ENCODE measurements around the gene C11orf86. TPM values are rescaled to one million over a fixed set of nuclear protein-coding genes. Genes with fewer than 3 reads are reported as not detected.

Gene C11orf86
- total and polyA plus RNA-seq, 3 experiments from 2014 or later: not detected

- Mint-ChIP-seq H3K4me1 (peaks cover 3 to 6% (median 5%) of the 10 kb centered on the region in 3 donors), H3K36me3 (peaks cover 0 to 6% (median 3%) of the 10 kb centered on the region in 3 donors), H3K4me3 (no peak overlapping the region), H3K9me3 (peaks cover 0 to 12% (median 2%) of the 10 kb centered on the region in 5 donors), H3K27me3 (peaks cover 7 to 12% of the 10 kb centered on the region in 2 donors), H3K27ac (no peak overlapping the region)
- ChIA-PET POLR2A (no interaction called here), CTCF (no interaction called here)
- Histone ChIP-seq H3K9me3 (ENCODE audit: low read length) (no peaks in the 10 kb centered on the region), H3K27ac (ENCODE audit: low read depth, low read length) (no peak overlapping the region), H3K4me1 (ENCODE audit: insufficient read depth, low read length) (no peaks in the 10 kb centered on the region), H3K27me3 (ENCODE audit: insufficient read depth, low read length, poor library complexity, severe bottlenecking) (no peaks in the 10 kb centered on the region), H3K4me3 (ENCODE audit: low read length) (no peak overlapping the region), H3K36me3 (ENCODE audit: insufficient read depth, low read length) (no peaks in the 10 kb centered on the region)
- DNase-seq: no peak
Measured at GRCh38 chr11:66978717-66979116, 3.6 kb downstream of the C11orf86 start.

- H3K4me1 ChIP-seq (ENCODE audit: insufficient read depth, low read length): no peaks in the 10 kb centered on the region
- Mint-ChIP-seq H3K27me3 (peaks cover 7 to 12% of the 10 kb centered on the region in 2 donors), H3K4me1 (peaks cover 3 to 6% (median 5%) of the 10 kb centered on the region in 3 donors), H3K4me3 (no peak overlapping the region), H3K9me3 (peaks cover 0 to 12% (median 2%) of the 10 kb centered on the region in 5 donors), H3K36me3 (peaks cover 0 to 6% (median 3%) of the 10 kb centered on the region in 3 donors), H3K27ac (no peak overlapping the region)
- CTCF ChIA-PET: no interaction called here
- POLR2A ChIA-PET: no interaction called here
- H3K4me3 ChIP-seq (ENCODE audit: low read length): no peak overlapping the region
- no peaks in the 10 kb centered on the region for H3K9me3 ChIP-seq (ENCODE audit: low read length)
- H3K27ac ChIP-seq (ENCODE audit: low read depth, low read length): no peak overlapping the region
- no peaks in the 10 kb centered on the region for H3K27me3 ChIP-seq (ENCODE audit: insufficient read depth, low read length, poor library complexity, severe bottlenecking)
- no peaks in the 10 kb centered on the region for H3K36me3 ChIP-seq (ENCODE audit: insufficient read depth, low read length)
- DNase-seq: no peak
Measured at GRCh38 chr11:66979336-66979980, 4.4 kb downstream of the C11orf86 start.

GRCh38 chr11:66981976-66982578 lies 7.0 kb downstream of the C11orf86 start:
- CTCF ChIA-PET: no interaction called here
- Histone ChIP-seq H3K9me3 (ENCODE audit: low read length) (no peaks in the 10 kb centered on the region), H3K36me3 (ENCODE audit: insufficient read depth, low read length) (no peaks in the 10 kb centered on the region), H3K4me1 (ENCODE audit: insufficient read depth, low read length) (no peaks in the 10 kb centered on the region), H3K27me3 (ENCODE audit: insufficient read depth, low read length, poor library complexity, severe bottlenecking) (no peaks in the 10 kb centered on the region), H3K4me3 (ENCODE audit: low read length) (no peak overlapping the region), H3K27ac (ENCODE audit: low read depth, low read length) (peak overlapping the region; percentile 31)
- Mint-ChIP-seq H3K36me3 (peaks cover 0 to 3% (median 3%) of the 10 kb centered on the region in 3 donors), H3K27ac (no peak overlapping the region), H3K27me3 (peaks cover 3 to 7% of the 10 kb centered on the region in 2 donors), H3K4me3 (no peak overlapping the region), H3K4me1 (peaks cover 3 to 6% (median 5%) of the 10 kb centered on the region in 3 donors), H3K9me3 (peaks cover 0 to 10% (median 2%) of the 10 kb centered on the region in 5 donors)
- no peak for DNase-seq
- POLR2A ChIA-PET: no interaction called here

GRCh38 chr11:66983275-66983924 lies 8.3 kb downstream of the C11orf86 start:
- POLR2A ChIA-PET: no interaction called here

GRCh38 chr11:66985508-66986177 lies 10.5 kb downstream of the C11orf86 start:
- Histone ChIP-seq H3K27me3 (ENCODE audit: insufficient read depth, low read length, poor library complexity, severe bottlenecking) (no peaks in the 10 kb centered on the region), H3K4me1 (ENCODE audit: insufficient read depth, low read length) (no peaks in the 10 kb centered on the region), H3K27ac (ENCODE audit: low read depth, low read length) (no peak overlapping the region), H3K4me3 (ENCODE audit: low read length) (no peak overlapping the region), H3K9me3 (ENCODE audit: low read length) (no peaks in the 10 kb centered on the region), H3K36me3 (ENCODE audit: insufficient read depth, low read length) (no peaks in the 10 kb centered on the region)
- ChIA-PET CTCF (no interaction called here), POLR2A (no interaction called here)
- Mint-ChIP-seq H3K9me3 (no peaks in the 10 kb centered on the region), H3K4me1 (peaks cover 3 to 6% (median 5%) of the 10 kb centered on the region in 3 donors), H3K27me3 (peaks cover 8 to 14% of the 10 kb centered on the region in 2 donors), H3K4me3 (no peak overlapping the region), H3K27ac (no peak overlapping the region), H3K36me3 (peaks cover 0 to 3% (median 3%) of the 10 kb centered on the region in 3 donors)
- DNase-seq: no peak

More at GRCh38 chr11:66983275-66983924, 8.3 kb downstream of the C11orf86 start:
- Histone ChIP-seq H3K36me3 (ENCODE audit: insufficient read depth, low read length) (no peaks in the 10 kb centered on the region), H3K4me1 (ENCODE audit: insufficient read depth, low read length) (no peaks in the 10 kb centered on the region), H3K27me3 (ENCODE audit: insufficient read depth, low read length, poor library complexity, severe bottlenecking) (no peaks in the 10 kb centered on the region), H3K9me3 (ENCODE audit: low read length) (no peaks in the 10 kb centered on the region), H3K4me3 (ENCODE audit: low read length) (no peak overlapping the region), H3K27ac (ENCODE audit: low read depth, low read length) (no peak overlapping the region)
- DNase-seq: no peak
- peaks cover 3 to 6% (median 5%) of the 10 kb centered on the region in 3 donors for H3K4me1 Mint-ChIP-seq
- no peak overlapping the region for H3K4me3 Mint-ChIP-seq
- CTCF ChIA-PET: no interaction called here
- peaks cover 0 to 3% (median 3%) of the 10 kb centered on the region in 3 donors for H3K36me3 Mint-ChIP-seq
- peaks cover 1 to 10% of the 10 kb centered on the region in 2 donors for H3K27me3 Mint-ChIP-seq
- no peak overlapping the region for H3K27ac Mint-ChIP-seq
- peaks cover 0 to 6% (median 2%) of the 10 kb centered on the region in 5 donors for H3K9me3 Mint-ChIP-seq

- peaks cover 3 to 6% (median 5%) of the 10 kb centered on the region in 3 donors for H3K4me1 Mint-ChIP-seq
- ChIA-PET CTCF (no interaction called here), POLR2A (no interaction called here)
- no peaks in the 10 kb centered on the region for H3K36me3 ChIP-seq (ENCODE audit: insufficient read depth, low read length)
- peaks cover 0 to 3% (median 3%) of the 10 kb centered on the region in 3 donors for H3K36me3 Mint-ChIP-seq
- no peak overlapping the region for H3K4me3 Mint-ChIP-seq
- no peak for DNase-seq
- H3K4me3 ChIP-seq (ENCODE audit: low read length): no peak overlapping the region
- no peak overlapping the region for H3K27ac ChIP-seq (ENCODE audit: low read depth, low read length)
- peaks cover 7 to 14% of the 10 kb centered on the region in 2 donors for H3K27me3 Mint-ChIP-seq
- no peaks in the 10 kb centered on the region for H3K9me3 Mint-ChIP-seq
- peak overlapping the region in 3 of 8 donors; percentile 47 to 72 (median 63) for H3K27ac Mint-ChIP-seq
- no peaks in the 10 kb centered on the region for H3K9me3 ChIP-seq (ENCODE audit: low read length)
- no peaks in the 10 kb centered on the region for H3K4me1 ChIP-seq (ENCODE audit: insufficient read depth, low read length)
- H3K27me3 ChIP-seq (ENCODE audit: insufficient read depth, low read length, poor library complexity, severe bottlenecking): no peaks in the 10 kb centered on the region
Measured at GRCh38 chr11:66986178-66986545, 11.1 kb downstream of the C11orf86 start.

- no peaks in the 10 kb centered on the region for H3K9me3 Mint-ChIP-seq
- peaks cover 7 to 19% of the 10 kb centered on the region in 2 donors for H3K27me3 Mint-ChIP-seq
- Histone ChIP-seq H3K27ac (ENCODE audit: low read depth, low read length) (no peak overlapping the region), H3K4me1 (ENCODE audit: insufficient read depth, low read length) (no peaks in the 10 kb centered on the region), H3K4me3 (ENCODE audit: low read length) (no peak overlapping the region), H3K36me3 (ENCODE audit: insufficient read depth, low read length) (no peaks in the 10 kb centered on the region), H3K9me3 (ENCODE audit: low read length) (no peaks in the 10 kb centered on the region), H3K27me3 (ENCODE audit: insufficient read depth, low read length, poor library complexity, severe bottlenecking) (no peaks in the 10 kb centered on the region)
- no peak for DNase-seq
- no peak overlapping the region for H3K4me3 Mint-ChIP-seq
- ChIA-PET POLR2A (no interaction called here), CTCF (no interaction called here)
- peaks cover 0 to 3% (median 2%) of the 10 kb centered on the region in 3 donors for H3K36me3 Mint-ChIP-seq
- peaks cover 2 to 3% (median 2%) of the 10 kb centered on the region in 3 donors for H3K4me1 Mint-ChIP-seq
- peak overlapping the region in 1 of 8 donors; percentile 27 for H3K27ac Mint-ChIP-seq
Measured at GRCh38 chr11:66987158-66987620, 12.1 kb downstream of the C11orf86 start.

Data from CD8-positive, alpha-beta memory T cell (primary cell).